ENCODE measurements around the gene SYS1.

SYS1 gene

GRCh38 chr20:45374966-45375365, 12.0 kb downstream of the SYS1 start:
- peaks cover 29% of the 10 kb centered on the region for H3K4me1 Mint-ChIP-seq (ENCODE audit: low read depth)
- no peaks in the 10 kb centered on the region for H3K9me3 Mint-ChIP-seq
- H3K4me3 Mint-ChIP-seq, result no peak overlapping the region
- H3K27ac Mint-ChIP-seq, result no peak overlapping the region
- peaks cover 17% of the 10 kb centered on the region for H3K36me3 Mint-ChIP-seq (ENCODE audit: low read depth)
- H3K27me3 Mint-ChIP-seq, result no peaks in the 10 kb centered on the region

- H3K36me3 Mint-ChIP-seq (ENCODE audit: low read depth), result peaks cover 18% of the 10 kb centered on the region
- H3K27me3 Mint-ChIP-seq, result no peaks in the 10 kb centered on the region
- no peak overlapping the region for H3K4me3 Mint-ChIP-seq
- peaks cover 24% of the 10 kb centered on the region for H3K4me1 Mint-ChIP-seq (ENCODE audit: low read depth)
- no peaks in the 10 kb centered on the region for H3K9me3 Mint-ChIP-seq
- H3K27ac Mint-ChIP-seq, result no peak overlapping the region
Observed at GRCh38 chr20:45377269-45377668, 14.3 kb downstream of the SYS1 start.

- Mint-ChIP-seq H3K27me3 (no peaks in the 10 kb centered on the region), H3K9me3 (no peaks in the 10 kb centered on the region), H3K4me1 (ENCODE audit: low read depth) (peaks cover 18% of the 10 kb centered on the region), H3K27ac (no peak within 1 kb of the TSS), H3K36me3 (ENCODE audit: low read depth) (peaks cover 16% of the 10 kb centered on the region), H3K4me3 (no peak within 1 kb of the TSS)
Observed at GRCh38 chr20:45378191-45378590, 15.2 kb downstream of the SYS1 start, which contains the start of gene TP53TG5. TP53TG5 (minus strand) TSS chr20:45378325; CDS start chr20:45378236, 89 bp downstream.

- Mint-ChIP-seq H3K9me3 (peaks cover 6% of the 10 kb centered on the region), H3K27me3 (no peaks in the 10 kb centered on the region), H3K4me3 (no peak overlapping the region), H3K36me3 (ENCODE audit: low read depth) (peaks cover 13% of the 10 kb centered on the region), H3K4me1 (ENCODE audit: low read depth) (peaks cover 27% of the 10 kb centered on the region), H3K27ac (no peak overlapping the region)
Observed at GRCh38 chr20:45387274-45387673, 24.3 kb downstream of the SYS1 start.

- Mint-ChIP-seq H3K27ac (no peak overlapping the region), H3K9me3 (peaks cover 6% of the 10 kb centered on the region), H3K4me1 (ENCODE audit: low read depth) (peaks cover 27% of the 10 kb centered on the region), H3K4me3 (no peak overlapping the region), H3K27me3 (no peaks in the 10 kb centered on the region), H3K36me3 (ENCODE audit: low read depth) (peaks cover 12% of the 10 kb centered on the region)
Observed at GRCh38 chr20:45390931-45391330, 28.0 kb downstream of the SYS1 start.

- Mint-ChIP-seq H3K4me3 (no peak overlapping the region), H3K36me3 (ENCODE audit: low read depth) (peaks cover 12% of the 10 kb centered on the region), H3K27me3 (no peaks in the 10 kb centered on the region), H3K4me1 (ENCODE audit: low read depth) (peaks cover 27% of the 10 kb centered on the region), H3K27ac (no peak overlapping the region), H3K9me3 (peaks cover 6% of the 10 kb centered on the region)
Observed at GRCh38 chr20:45391559-45391958, 28.6 kb downstream of the SYS1 start.

GRCh38 chr20:45392733-45393132, 29.8 kb downstream of the SYS1 start:
- Mint-ChIP-seq H3K27me3 (no peaks in the 10 kb centered on the region), H3K27ac (no peak overlapping the region), H3K4me3 (no peak overlapping the region), H3K9me3 (no peaks in the 10 kb centered on the region), H3K4me1 (ENCODE audit: low read depth) (peaks cover 15% of the 10 kb centered on the region), H3K36me3 (ENCODE audit: low read depth) (peaks cover 4% of the 10 kb centered on the region)

- no peak overlapping the region for H3K4me3 Mint-ChIP-seq
- peaks cover 10% of the 10 kb centered on the region for H3K4me1 Mint-ChIP-seq (ENCODE audit: low read depth)
- no peaks in the 10 kb centered on the region for H3K27me3 Mint-ChIP-seq
- peaks cover 7% of the 10 kb centered on the region for H3K36me3 Mint-ChIP-seq (ENCODE audit: low read depth)
- peaks cover 3% of the 10 kb centered on the region for H3K9me3 Mint-ChIP-seq
- no peak overlapping the region for H3K27ac Mint-ChIP-seq
Observed at GRCh38 chr20:45394221-45395113, 31.5 kb downstream of the SYS1 start.

- Mint-ChIP-seq H3K9me3 (peaks cover 8% of the 10 kb centered on the region), H3K4me1 (ENCODE audit: low read depth) (peaks cover 10% of the 10 kb centered on the region), H3K4me3 (no peak overlapping the region), H3K36me3 (ENCODE audit: low read depth) (peaks cover 13% of the 10 kb centered on the region), H3K27me3 (no peaks in the 10 kb centered on the region), H3K27ac (no peak overlapping the region)
Observed at GRCh38 chr20:45395114-45395415, 32.1 kb downstream of the SYS1 start.

- H3K36me3 Mint-ChIP-seq (ENCODE audit: low read depth), result peaks cover 34% of the 10 kb centered on the region
- H3K27ac Mint-ChIP-seq, result no peak overlapping the region
- H3K4me1 Mint-ChIP-seq (ENCODE audit: low read depth), result peaks cover 11% of the 10 kb centered on the region
- peaks cover 9% of the 10 kb centered on the region for H3K9me3 Mint-ChIP-seq
- no peak overlapping the region for H3K4me3 Mint-ChIP-seq
- no peaks in the 10 kb centered on the region for H3K27me3 Mint-ChIP-seq
Observed at GRCh38 chr20:45399018-45399417, 36.1 kb downstream of the SYS1 start.

- H3K4me3 Mint-ChIP-seq, result no peak overlapping the region
- peaks cover 34% of the 10 kb centered on the region for H3K36me3 Mint-ChIP-seq (ENCODE audit: low read depth)
- H3K27me3 Mint-ChIP-seq, result peaks cover 4% of the 10 kb centered on the region
- peaks cover 19% of the 10 kb centered on the region for H3K4me1 Mint-ChIP-seq (ENCODE audit: low read depth)
- H3K27ac Mint-ChIP-seq, result no peak overlapping the region
- H3K9me3 Mint-ChIP-seq, result peaks cover 9% of the 10 kb centered on the region
Observed at GRCh38 chr20:45400346-45401031, 37.5 kb downstream of the SYS1 start.

GRCh38 chr20:45402946-45403345, 40.0 kb downstream of the SYS1 start:
- peaks cover 9% of the 10 kb centered on the region for H3K9me3 Mint-ChIP-seq
- peaks cover 4% of the 10 kb centered on the region for H3K27me3 Mint-ChIP-seq
- peaks cover 34% of the 10 kb centered on the region for H3K36me3 Mint-ChIP-seq (ENCODE audit: low read depth)
- no peak overlapping the region for H3K4me3 Mint-ChIP-seq
- peaks cover 28% of the 10 kb centered on the region for H3K4me1 Mint-ChIP-seq (ENCODE audit: low read depth)
- H3K27ac Mint-ChIP-seq, result no peak overlapping the region

- Mint-ChIP-seq H3K4me1 (ENCODE audit: low read depth) (peaks cover 37% of the 10 kb centered on the region), H3K4me3 (peak overlapping the region; percentile 73), H3K27me3 (peaks cover 4% of the 10 kb centered on the region), H3K9me3 (peaks cover 6% of the 10 kb centered on the region), H3K36me3 (ENCODE audit: low read depth) (peaks cover 30% of the 10 kb centered on the region), H3K27ac (peak overlapping the region; percentile 62)
Observed at GRCh38 chr20:45404438-45404837, 41.5 kb downstream of the SYS1 start.

- Mint-ChIP-seq H3K4me1 (ENCODE audit: low read depth) (peaks cover 37% of the 10 kb centered on the region), H3K4me3 (peak overlapping the region; percentile 67), H3K36me3 (ENCODE audit: low read depth) (peaks cover 21% of the 10 kb centered on the region), H3K9me3 (no peaks in the 10 kb centered on the region), H3K27ac (peak overlapping the region; percentile 52), H3K27me3 (peaks cover 4% of the 10 kb centered on the region)
Observed at GRCh38 chr20:45405571-45406259, 42.8 kb downstream of the SYS1 start.
